IPS-NIHi11 (cell line): Measurements from ENCODE around the gene HIP1R.

Experiments
- DNase-seq: peaks from one replicate; pipeline ENCODE4 v3.0.0; 2012; ENCODE audit warnings: mixed read lengths, low spot score

The HIP1R gene

DNA sequence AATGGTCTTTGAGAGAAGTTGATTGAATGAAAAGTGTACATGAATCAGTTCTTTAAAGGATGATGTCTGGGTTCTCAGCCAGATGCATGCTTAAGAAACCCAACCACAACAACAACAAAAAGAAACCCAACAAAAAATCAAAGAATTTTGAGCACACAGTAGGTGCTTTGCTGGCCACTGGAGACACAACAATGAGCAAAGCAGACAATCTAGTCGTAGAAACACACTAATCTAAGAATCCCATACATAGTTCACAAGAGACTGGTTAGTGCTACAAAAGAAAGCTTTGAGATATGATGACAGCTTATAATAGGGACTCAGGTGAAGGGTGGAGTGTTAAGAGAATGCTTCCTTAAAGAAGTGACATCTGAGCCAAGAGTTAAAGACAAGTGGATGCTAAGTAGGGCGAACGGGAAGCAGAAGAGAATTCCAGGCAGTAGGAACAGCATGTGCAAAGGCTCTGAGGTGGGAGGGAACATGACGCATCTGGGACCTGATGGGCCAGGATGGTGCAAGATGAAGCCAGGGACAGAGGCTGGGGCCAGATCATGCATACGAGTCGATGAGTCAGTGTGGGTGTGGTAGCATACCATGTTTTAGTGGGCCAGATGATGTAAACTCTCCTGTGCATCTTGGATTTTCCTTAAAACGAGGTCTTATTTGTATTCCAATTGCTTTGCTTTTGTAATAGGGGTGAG is 4.6 kb upstream of the HIP1R start:
- DNase-seq: no peak

DNA sequence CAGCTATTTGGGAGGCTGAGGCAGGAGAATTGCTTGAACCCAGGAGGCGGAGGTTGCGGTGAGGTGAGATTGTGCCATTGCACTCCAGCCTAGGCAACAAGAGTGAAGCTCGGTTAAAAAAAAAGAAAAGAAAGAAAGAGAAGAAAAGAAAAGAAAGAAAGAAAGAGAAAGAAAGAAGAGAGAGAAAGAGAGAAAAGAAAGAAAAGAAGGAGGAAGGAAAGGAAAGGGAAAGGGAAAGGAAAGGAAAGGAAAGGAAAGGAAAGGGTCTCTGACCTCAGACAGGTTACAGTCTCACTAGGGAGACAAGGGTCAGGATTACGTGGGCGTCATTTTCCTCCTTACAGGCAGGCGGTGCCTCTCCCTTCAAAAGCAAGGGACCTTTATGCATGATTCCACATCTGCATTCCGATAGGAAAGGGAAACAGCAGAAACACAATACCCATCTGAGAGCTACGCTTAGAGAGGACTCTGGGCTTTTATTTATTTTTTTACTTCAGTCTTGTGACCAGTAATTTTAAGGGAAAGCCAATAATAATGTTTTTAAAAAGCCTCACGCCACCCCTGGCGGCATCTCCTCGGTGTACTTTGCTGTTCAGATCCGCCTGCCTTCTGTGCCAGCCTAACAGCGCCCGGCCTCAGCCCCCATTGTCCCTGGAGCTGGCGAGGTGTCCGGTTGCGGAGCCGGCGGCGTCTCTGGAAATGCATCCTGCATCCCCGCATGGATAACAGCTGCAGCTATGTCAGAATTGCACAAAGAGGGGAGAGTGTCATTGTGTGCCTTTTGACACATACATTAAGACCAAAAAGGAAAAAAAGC is 945 bp upstream of the HIP1R start:
- peak; percentile 80 for DNase-seq

DNA sequence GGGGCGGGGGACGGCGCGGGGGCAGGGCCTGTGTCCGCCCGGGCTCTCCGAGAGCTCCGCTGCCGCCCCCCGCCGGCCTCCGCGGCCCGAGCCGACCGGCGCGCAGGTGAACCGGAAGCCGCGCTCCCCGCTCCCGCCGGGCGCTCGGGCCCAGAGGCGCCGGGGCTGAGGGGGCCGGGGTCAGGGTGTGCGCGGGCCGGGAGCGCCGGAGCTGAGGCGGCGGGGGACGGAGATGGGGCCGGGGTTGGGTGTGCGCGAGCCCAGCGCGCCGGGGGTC is 431 bp downstream of the HIP1R start:
- DNase-seq: peak; percentile 82

DNA sequence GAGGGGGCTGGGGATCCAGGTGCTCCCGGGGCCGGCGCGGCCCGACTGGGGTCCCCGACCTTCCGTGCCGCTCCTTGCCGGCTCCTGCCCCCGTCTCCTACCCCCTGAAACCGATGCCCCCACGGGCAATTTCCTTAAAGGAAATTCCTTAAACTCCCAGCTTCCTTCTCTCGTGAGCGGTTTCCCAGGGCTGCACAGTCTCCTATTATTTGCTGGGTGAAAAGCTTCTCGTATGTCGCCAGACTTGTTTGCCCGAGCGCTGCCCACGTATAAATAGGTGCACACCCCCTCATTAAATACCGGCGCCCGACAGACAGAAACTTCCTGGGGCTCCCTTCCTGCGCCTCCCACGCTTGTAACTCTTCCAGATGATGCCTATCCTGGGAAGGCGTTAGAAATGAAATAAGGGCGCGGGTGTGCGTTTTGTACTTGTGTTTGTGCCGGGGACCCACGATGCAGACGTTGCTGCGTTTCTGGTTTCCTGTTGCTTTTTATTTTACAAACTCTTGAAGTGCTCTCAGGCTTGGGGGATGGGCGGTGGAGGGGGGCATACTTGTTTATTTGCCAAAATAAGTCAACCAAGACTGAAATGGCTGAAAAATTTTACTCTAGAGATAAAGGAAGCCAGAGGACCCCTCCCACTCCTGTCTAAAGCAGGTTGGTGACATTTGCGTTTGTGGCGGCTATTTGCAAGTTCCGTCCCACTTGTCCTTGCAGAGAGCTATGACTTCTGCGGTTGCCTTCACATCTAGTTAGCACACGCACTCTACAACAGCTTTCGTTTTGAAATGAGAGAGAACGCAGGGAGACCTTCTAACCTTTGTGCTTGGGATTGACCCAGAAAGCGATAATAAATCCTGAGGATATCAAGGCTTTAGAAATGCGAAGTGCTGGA is 1.0 kb downstream of the HIP1R start:
- DNase-seq: no peak

DNA sequence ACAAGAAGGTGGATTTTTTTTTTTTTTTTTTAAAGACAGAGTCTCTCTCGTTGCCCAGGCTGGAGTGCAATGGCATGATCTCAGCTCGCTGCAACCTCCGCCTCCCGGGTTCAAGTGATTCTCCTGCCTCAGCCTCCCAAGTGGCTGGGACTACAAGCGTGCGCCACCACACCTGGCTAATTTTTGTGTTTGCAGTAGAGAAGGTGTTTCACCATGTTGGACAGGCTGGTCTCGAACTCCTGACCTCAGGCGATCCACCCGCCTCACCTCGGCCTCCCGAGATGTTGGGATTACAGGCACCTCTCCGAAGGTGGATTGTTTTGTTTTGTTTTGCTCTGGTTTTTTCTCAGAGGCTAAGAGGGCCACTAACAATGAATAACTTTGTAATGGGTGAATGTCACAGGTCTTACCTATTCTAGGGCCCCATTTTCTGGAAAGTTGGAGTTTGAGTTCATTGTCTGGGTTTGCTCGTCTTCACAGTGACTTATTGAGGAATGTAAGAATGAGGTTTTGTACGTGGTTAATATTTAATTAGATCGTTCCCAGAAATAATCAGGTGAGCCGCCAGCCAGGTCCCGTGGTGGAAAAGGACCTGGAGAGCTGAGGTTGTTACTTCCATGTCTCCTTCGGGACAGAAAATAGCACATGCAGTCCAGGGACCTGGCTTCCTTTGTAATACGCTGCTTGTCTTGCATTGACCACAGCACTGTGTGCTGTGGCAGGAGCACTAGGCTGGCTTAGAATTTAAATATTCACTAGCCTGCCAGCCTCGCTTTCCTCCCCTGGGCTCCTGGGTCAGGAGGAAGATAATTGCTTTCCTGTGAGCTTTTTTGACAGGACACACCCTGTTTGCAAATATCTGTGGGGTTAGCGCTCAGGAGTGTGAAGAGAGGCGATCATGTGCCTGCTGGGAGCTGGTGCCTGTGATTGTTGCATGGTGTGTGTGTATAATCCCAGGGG is 2.3 kb downstream of the HIP1R start:
- no peak for DNase-seq

DNA sequence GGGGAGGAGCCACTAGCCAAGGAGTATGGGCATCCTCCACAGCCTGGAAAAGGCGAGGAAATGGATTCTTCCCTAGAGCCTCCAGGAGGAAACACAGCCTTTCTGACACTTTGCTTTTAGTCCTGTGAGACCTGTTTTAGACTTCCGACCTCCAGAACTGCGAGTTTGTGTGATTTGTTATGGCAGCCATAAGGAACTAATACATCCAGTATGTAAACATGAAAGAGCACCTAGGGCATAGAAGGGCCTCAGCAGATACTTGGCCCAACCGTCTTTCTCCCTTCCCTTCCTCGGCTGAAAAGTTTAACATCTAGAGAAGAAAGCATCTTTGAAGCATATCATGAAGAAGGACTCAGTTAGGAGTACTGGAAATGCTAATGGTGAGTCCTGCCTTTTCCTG is 3.6 kb downstream of the HIP1R start:
- no peak for DNase-seq

DNA sequence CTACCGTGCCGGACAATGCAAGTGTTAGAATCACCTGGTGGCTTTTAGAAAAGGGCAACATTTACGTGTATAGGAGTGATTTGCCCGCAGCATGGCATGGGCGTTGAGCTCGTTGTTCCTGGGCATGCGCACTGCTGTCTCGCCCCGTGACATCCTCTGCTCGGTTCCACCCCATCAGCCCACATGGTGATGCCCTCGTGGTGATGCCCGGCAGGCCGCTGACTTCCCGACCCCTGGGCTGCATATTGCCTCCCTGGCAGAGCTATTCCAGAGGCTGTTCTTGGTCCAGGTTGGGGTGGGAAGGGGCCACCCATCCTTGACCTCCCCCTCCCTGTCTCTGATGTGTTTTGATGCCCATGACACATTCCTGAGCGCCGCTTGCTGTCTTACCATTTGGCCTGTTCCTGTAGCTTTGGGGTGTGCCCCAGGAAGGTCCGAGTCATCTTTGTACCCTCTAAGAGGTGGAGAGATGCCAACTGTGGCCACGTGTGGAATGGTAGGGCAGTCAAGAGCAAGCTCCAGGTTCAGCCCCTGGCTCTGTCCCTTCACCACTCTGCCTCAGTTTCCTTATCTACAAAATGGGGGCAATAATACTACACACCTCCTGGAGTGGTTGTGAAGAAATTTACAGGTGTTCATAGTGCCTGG is 4.8 kb downstream of the HIP1R start:
- DNase-seq: no peak

DNA sequence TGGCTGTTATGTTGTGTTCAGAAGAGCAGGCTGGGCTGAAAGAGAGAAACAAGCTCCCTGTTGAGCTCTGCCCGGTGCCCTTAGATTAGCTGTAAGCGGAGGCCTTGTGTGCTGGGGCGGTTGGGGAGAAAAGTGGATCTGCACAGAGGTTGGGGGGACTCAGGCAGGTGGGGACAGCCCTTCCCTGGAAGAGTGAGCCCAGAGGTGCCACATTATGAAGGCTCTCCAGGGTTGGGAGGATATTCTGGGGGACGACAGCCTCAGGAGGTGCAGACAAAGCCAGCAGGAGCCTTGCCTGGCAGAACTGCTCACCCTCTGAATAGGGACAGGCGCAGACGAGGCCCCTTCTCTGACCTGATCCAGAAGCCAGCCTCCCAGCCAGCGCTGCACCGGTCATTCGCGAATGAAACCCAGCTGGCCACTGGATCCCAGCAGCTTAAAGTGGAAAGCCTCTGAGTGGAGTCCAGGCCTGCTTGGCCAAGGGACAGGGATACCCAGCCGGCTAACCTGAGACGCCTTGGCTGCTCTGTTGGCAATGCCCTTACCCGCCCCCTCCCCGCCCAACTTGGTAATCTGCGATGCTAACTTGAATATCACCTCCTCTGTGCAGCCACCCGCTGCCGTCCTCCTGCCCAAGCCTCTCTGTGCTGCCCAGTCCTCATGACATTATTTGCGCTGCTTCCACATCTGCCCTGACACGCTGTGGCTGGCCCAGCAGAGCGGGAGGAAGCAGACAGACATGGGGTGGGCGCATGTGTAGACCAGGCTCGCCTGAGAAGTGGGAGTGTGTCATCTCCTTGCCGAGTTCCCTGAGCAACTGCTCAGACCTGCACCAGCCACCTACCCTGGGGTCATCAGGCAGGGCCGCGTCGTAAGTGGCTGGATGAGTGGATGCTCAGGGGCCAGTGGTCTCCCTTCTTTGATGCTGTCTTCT is 5.6 kb downstream of the HIP1R start:
- DNase-seq: no peak

DNA sequence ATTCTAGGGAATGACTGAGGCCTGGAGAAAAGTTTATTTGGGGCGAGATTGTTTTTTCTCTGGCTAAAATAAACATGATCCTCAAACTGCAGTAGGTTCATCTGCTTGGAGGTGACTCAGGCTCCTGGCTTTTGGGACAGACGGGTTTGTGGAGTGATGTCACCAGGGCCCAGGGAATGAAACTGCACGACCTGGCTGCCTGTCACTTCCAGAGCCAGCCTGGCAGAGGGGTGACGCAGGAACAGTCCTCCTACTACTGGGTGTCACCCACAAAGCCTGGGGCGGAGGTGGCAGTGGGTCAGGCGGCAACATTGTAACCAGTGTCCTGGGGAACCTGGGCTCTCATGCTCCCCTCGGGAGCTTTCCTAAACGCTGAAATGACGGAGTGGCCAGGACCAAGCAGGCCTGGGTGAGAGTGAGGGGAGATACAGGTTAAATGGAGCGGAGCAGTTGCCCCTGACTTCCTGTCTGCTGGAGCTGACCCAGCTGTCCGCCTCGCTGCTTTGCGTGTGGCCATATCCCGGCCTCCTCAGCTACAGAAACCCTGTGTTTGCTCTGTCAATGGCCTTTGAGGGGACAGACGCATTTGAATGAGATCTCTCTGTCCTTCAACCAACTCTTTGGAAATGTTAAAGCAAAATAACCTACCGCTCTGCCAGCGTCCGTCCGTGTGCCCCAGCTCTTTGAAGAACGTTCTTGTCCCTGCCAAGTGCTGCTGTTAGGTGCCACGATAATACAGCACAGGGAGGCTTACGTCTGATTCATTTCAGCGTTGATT is 6.5 kb downstream of the HIP1R start:
- DNase-seq: no peak

DNA sequence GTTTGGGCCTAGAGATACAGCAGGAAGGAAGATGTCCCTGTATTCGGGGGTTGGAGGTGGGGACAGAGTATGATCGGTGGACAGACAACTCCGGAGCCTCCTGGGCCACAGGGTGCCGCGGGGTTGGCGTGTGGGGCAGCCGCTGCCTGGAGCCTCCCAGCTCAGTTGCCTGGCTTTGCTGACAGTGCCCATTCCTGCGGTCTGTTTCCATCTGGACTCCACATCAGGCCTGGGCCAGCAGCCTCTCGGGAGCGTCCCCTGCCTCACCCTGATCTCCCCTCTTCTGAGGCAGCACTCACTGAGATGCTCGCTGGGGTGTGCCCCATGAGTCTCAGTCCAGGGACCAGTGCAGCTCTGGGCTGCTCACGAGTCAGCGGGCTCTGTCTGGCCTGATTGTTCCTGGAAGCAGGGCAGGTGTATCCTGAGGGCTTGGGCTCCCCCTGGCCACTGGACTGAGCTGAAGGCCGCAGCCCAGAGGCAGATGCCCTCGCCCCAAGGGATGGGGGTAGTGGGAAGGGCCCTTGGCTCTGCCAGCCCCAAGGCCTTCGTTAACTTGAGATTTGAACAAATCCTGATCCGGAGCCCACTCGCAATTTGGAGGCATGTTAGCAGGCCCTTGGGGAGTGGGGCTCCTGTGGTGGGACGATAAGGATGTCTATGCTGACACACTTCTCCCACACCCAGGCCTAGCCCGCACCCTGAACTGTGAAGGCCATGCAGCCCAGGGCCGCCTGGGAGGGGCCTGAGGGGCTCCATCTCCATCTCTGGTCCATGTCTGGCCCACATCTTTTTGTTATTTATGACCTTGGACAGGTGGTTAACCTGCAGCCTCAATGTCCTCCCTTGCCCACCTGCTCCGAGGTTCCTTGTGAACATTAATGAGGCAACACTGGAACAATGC is 7.5 kb downstream of the HIP1R start:
- no peak for DNase-seq

DNA sequence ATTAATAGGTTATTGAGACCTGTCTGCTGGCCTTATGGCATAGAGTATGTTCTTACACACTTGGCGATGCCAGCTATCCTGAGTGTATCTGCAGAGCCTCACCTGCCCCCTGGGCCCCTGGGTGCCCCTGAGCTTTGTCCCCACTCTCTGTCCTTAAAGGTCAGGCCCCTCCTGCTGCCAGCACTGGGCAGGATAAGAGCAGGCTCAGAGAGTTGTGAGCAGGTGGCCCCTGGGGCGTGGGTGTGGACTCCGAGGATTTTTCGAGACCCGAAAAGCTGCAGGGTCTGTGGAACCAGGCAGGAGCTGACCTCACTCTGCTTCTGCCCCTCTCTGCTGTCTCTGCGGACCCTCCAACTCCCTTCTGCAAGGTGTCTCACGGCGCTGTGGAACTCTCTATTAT is 8.2 kb downstream of the HIP1R start:
- no peak for DNase-seq

DNA sequence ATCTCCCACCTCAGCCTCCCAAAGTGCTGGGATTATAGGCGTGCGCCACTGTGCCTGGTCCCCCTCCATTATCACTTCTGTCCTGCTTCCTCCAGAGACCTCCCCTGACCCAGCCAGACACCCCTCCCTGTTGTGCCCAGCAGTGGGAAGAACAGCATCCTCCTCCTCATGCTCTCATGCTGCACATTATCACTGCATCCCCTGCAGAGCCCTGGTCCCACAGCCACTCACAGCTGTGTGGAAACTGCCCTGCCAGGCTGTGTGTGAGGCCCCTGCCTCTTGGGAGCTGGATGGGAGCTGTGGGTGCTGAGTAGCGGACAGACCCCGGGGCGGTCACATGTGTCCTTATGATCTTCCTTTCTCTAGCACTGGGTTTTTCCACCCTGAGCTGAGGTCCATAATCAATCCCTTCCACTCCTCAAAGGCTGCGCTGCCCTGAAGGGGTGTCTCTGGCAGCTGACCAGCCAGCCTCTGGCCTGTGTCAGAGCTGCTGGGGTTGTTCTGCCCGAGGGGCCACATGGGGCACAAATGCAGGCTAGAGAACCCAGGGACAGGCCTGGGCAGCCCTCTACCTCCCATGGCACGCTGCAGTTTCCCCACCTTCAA is 9.2 kb downstream of the HIP1R start:
- DNase-seq: no peak

DNA sequence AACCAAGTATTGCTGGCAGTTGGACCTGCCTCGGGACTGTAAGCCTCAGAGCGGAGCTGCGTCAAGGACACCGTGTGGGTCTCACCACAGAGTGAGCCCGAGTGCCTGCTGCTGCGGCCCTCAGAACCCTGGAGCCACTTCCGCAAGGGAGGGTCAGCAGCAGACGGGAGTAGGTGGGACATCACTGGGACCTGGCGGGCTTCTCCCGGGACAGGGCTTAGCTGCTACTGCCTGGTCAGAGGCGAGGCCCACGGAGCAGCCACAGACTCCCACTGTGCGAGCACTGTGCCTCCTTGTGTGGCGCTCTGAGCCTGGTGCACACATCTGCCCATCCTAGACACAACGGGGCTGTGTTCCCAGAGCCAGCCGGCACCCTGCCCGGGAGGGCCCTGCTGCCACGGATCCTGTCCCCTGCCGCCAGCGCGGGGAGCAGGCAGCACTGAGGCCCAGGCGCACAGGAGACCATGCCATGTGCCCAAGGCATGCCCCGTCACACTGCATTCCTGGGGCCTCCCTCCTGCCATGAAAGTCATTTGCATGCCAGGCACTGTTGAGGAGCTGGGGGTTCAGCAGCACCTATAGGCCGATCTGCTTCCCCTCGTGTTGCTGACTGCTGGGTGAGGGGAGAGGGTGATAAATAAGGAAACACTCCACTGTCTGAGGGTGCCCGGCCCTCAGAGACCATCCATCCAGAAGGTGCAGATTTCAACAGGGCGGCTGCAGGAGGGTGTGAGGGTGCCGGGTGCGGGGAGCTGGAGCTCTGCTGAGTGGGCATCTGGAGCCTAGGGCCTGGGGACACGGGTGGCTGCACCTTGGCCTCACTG is 10.0 kb downstream of the HIP1R start:
- no peak for DNase-seq

DNA sequence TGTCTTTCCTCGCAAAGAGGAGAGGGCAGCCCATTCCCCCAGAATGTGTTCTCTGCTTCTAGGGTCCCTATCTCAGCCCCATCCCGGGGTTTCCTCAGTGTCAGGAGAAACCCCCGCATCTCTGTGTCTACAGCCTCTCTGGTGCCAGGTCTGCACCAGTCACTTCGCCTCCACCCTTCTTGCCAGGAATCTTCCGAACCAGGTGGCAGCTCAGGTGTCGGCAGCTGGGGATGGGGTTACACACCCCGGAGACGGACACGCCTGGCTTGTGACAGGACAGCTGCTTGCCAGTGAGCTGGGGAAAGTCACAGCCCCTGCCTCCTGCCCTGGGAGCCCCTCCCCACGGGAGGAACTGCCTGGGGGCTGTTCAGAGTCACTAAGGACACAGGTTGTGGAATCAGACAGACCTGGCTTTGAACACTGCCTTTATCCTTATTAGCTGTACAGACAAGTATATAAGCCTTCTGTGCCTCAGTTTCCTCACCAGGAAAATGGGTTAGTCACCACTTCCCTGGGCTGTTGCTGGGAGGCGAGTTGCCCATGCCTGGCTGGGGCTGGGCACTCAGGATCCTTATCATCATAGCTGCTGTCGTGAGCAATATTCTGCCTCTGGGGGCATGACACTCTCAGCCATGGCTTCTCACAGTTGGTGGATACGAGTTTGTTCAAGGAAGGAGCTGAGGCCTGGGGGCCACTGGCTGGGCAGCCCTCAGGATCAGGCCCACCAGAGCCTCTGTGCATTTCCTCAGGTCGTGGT is 10.8 kb downstream of the HIP1R start:
- DNase-seq: no peak

DNA sequence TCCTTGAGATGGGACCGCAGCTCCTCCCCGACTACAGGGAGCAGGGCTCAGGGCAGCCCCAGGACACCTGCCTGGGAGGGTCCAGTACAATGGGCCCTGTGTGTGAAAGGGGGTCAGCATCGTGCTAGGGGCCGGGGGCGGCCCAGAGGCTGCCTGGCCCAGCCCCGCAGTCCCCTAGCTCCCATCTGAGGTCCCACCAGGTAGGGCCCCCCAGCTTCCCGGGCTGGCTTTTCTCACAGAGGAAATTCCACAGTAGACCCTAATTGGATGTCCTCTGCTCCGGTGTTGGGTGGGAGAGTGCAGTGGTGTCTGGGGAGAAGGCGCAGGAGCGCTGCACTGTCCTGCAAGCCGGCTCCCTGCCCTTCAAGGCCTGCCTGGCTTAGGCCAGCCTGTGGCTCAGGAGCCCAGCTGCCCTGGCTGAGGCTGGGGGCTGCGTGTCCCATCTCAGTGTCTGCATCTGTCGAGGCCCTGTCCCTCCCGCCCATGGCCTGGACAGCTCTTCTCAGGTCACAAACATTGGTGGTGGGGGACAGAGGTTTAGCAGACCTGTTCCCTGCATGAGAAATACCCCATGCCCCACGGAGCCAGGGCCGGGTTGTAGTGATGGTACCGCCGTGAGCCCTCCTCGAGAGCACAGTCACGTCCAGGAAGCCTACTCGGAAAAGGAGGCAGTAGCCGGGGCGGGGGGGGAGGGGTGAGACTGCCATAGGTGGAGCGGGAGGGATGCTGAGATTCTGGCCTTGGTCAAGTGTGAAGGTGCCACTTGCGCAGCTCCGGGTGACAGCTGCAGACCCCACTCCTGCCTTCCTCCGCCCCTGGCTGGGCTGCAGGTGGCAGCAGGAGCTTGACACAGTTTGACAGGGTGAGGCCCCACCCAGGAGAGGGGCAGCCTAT is 11.6 kb downstream of the HIP1R start:
- DNase-seq: no peak
